Activated naive CD8-positive, alpha-beta T cell treated with anti-CD3 and anti-CD28 coated beads, Interleukin-2, amount 10 ng/mL, durations not matched to agents 7 days and 5 days (primary cell): ENCODE data around the gene KRTAP10-8. TPM values are rescaled to one million over a fixed set of nuclear protein-coding genes. Genes with fewer than 3 reads are reported as not detected.

Experiments used
- ATAC-seq: fragments of 150-1000 bp; cut with Tn5 transposase; one replicate; pipeline ENCODE4 v1.10.0; 2021; ENCODE audit warnings: low read depth, moderate library complexity
- POLR2A ChIA-PET: fragments of 350-600 bp; sonication (Branson Sonifier 250); formaldehyde crosslinking; loops from one replicate; lab custom pipeline; 2021; ENCODE audit warnings: antibody characterized with exemption; lab: Charles Lee
- DNase-seq: peaks from one replicate; pipeline ENCODE4 v3.0.0; 2021
- H3K27ac Mint-ChIP-seq: one replicate; pipeline ENCODE4 v1.8.0; 2022; ENCODE audit warnings: mild to moderate bottlenecking, mixed read lengths
- H3K27me3 Mint-ChIP-seq: one replicate; pipeline ENCODE4 v1.8.0; 2022; ENCODE audit warnings: mild to moderate bottlenecking, moderate library complexity, mixed read lengths
- H3K36me3 Mint-ChIP-seq: one replicate; pipeline ENCODE4 v1.8.0; 2021; ENCODE audit warnings: mild to moderate bottlenecking, mixed read lengths
- H3K4me1 Mint-ChIP-seq: one replicate; pipeline ENCODE4 v1.8.0; 2021; ENCODE audit warnings: mixed read lengths
- H3K4me3 Mint-ChIP-seq: one replicate; pipeline ENCODE4 v1.8.0; 2022; ENCODE audit warnings: mild to moderate bottlenecking, moderate library complexity, mixed read lengths
- H3K9me3 Mint-ChIP-seq: one replicate; pipeline ENCODE4 v1.8.0; 2021; ENCODE audit warnings: mixed read lengths
- total RNA-seq, 2 experiments: library from RNA; stranded (reverse); gene quantifications; one replicate each; pipeline ENCODE4 v1.2.3, GENCODE V29; 2021

KRTAP10-8 gene
- not detected for total RNA-seq

- Mint-ChIP-seq H3K4me3 (no peak within 1 kb of the TSS), H3K9me3 (peaks cover 16% of the 10 kb centered on the region), H3K36me3 (peaks cover 2% of the 10 kb centered on the region), H3K27me3 (peaks cover 7% of the 10 kb centered on the region), H3K27ac (no peak within 1 kb of the TSS), H3K4me1 (peaks cover 4% of the 10 kb centered on the region)
- no peak for ATAC-seq
- no peak for DNase-seq
- POLR2A ChIA-PET, result no interaction called here
Observed at GRCh38 chr21:44612029-44612486, at the start of gene KRTAP10-8. Gene KRTAP10-8, plus strand, starts transcription at chr21:44612079. Its CDS starts 22 bp downstream, at chr21:44612101.

GRCh38 chr21:44564099-44564498 lies 47.8 kb upstream of the KRTAP10-8 start:
- POLR2A ChIA-PET, result no interaction called here
- H3K27me3 Mint-ChIP-seq, result peaks cover 9% of the 10 kb centered on the region
- no peak overlapping the region for H3K27ac Mint-ChIP-seq
- H3K4me3 Mint-ChIP-seq, result no peak overlapping the region
- peaks cover 10% of the 10 kb centered on the region for H3K4me1 Mint-ChIP-seq
- no peak for DNase-seq
- peaks cover 18% of the 10 kb centered on the region for H3K9me3 Mint-ChIP-seq
- no peak for ATAC-seq
- peaks cover 9% of the 10 kb centered on the region for H3K36me3 Mint-ChIP-seq

- Mint-ChIP-seq H3K27me3 (peaks cover 9% of the 10 kb centered on the region), H3K9me3 (peaks cover 18% of the 10 kb centered on the region), H3K4me3 (peak overlapping the region; percentile 35), H3K27ac (peak overlapping the region; percentile 75), H3K36me3 (peaks cover 9% of the 10 kb centered on the region), H3K4me1 (peaks cover 10% of the 10 kb centered on the region)
- ATAC-seq (peak; percentile 63), DNase-seq (no peak)
- POLR2A ChIA-PET, result no interaction called here
Observed at GRCh38 chr21:44564886-44565598, 46.8 kb upstream of the KRTAP10-8 start.

GRCh38 chr21:44566403-44566802 lies 45.5 kb upstream of the KRTAP10-8 start:
- ATAC-seq (no peak), DNase-seq (no peak)
- Mint-ChIP-seq H3K27ac (no peak overlapping the region), H3K27me3 (peaks cover 2% of the 10 kb centered on the region), H3K36me3 (peaks cover 2% of the 10 kb centered on the region), H3K4me1 (peaks cover 10% of the 10 kb centered on the region), H3K9me3 (peaks cover 11% of the 10 kb centered on the region), H3K4me3 (no peak overlapping the region)
- POLR2A ChIA-PET, result no interaction called here

DNA sequence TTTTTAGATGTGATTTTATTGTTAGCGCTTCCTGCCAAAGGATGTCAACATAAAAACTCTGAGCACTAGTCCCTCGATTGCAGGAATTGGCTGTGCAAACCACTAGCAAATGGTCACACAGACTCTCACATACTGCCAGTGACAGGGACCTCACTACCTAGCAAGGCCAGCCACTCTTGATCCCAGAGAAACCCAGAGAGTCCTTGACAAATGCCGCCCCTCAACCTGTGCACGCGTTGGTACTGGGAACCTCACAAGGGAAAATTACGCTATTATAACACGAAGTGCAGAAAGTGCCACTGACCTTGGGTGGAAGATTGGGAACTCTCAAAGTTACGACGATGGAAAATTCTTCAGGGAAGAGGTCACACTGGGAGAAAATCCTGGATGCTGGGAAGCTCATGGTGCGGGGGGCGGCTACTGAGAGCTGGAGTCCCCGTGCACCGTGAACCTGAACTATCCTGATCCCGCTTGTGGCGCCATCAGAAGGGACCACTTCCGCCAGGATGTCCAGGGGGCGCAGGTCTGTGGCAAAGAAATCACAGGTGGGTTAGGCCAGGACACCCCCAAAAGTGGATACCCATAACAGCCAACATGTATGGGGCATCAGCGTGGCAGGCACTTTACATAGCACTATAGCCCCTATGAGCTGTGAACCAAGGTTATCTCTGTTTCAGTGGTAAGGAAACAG lies 44.3 kb upstream of the KRTAP10-8 start:
- peaks cover 4% of the 10 kb centered on the region for H3K9me3 Mint-ChIP-seq
- no peak for DNase-seq
- no peak overlapping the region for H3K4me3 Mint-ChIP-seq
- peaks cover 10% of the 10 kb centered on the region for H3K4me1 Mint-ChIP-seq
- H3K27me3 Mint-ChIP-seq, result no peaks in the 10 kb centered on the region
- H3K27ac Mint-ChIP-seq, result no peak overlapping the region
- H3K36me3 Mint-ChIP-seq, result no peaks in the 10 kb centered on the region
- no peak for ATAC-seq
- POLR2A ChIA-PET, result no interaction called here

DNA sequence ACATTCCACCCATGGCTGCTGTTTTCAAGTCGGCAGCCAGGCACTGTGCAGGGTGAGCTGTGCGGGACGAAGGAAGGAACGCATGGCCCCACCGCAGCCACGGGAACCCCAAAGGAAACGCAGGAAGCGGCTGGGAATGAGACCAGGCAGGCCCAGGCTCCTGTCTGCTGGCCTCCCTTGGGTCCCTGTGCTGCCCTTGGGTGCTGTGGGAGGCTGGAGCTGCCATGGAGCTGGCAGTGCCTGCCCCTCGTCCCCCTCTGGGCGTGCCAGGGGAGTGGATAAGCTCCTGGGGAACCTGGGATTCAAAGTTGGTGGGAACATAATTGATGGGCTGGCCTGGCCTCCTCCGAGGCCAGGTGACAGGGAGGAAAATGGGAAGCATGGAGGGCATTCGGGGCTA lies 43.6 kb upstream of the KRTAP10-8 start:
- peaks cover under 1% of the 10 kb centered on the region for H3K9me3 Mint-ChIP-seq
- DNase-seq (no peak), ATAC-seq (no peak)
- POLR2A ChIA-PET, result no interaction called here
- no peak overlapping the region for H3K27ac Mint-ChIP-seq
- no peaks in the 10 kb centered on the region for H3K27me3 Mint-ChIP-seq
- H3K36me3 Mint-ChIP-seq, result no peaks in the 10 kb centered on the region
- H3K4me1 Mint-ChIP-seq, result peaks cover 10% of the 10 kb centered on the region
- H3K4me3 Mint-ChIP-seq, result no peak overlapping the region

DNA sequence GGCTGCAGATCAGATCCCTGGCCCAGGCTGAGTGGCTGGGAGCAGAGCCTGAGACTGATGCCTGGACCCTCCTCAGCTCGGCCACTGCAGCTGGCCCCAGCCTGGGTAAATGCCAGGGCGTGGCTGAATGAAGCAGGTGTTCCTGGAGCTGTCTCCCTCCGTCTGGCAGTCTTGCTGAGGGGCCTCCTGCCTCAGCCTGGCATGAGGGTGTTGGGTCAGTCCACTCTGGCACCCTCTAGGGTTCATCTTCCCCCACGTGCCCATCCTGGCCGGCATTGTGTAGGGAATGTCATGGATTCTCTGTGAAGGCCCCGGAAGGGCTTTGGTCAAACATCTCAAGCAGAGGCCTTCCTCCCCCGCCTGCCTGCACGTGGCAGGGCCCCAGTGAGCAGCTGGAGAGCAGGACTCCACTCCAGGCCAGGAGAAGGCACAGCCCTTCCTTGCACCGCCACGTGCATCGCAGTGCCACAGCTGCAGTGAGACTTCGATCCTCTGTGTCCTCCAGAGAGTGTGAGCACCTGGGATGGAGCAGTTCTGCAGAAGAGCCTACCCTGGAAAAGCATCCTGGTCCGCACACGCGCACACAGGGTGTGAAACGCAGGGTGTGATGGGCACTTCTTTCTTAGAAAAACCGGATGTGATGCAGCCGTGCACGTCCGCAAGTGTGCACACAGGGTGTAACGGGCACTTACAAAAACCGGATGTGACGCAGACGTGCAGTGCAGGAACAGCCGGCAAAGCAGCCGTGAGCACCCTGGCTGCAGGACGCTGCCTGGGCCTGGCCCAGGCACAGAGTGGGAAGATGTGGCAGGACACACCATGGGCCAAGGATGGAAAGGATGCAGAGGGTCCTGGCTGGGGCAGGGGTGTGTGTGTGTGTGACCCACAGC lies 43.0 kb upstream of the KRTAP10-8 start:
- peaks cover 10% of the 10 kb centered on the region for H3K4me1 Mint-ChIP-seq
- DNase-seq (no peak), ATAC-seq (no peak)
- H3K27ac Mint-ChIP-seq, result no peak overlapping the region
- H3K27me3 Mint-ChIP-seq, result no peaks in the 10 kb centered on the region
- H3K9me3 Mint-ChIP-seq, result no peaks in the 10 kb centered on the region
- H3K36me3 Mint-ChIP-seq, result no peaks in the 10 kb centered on the region
- H3K4me3 Mint-ChIP-seq, result no peak overlapping the region
- POLR2A ChIA-PET, result no interaction called here

DNA sequence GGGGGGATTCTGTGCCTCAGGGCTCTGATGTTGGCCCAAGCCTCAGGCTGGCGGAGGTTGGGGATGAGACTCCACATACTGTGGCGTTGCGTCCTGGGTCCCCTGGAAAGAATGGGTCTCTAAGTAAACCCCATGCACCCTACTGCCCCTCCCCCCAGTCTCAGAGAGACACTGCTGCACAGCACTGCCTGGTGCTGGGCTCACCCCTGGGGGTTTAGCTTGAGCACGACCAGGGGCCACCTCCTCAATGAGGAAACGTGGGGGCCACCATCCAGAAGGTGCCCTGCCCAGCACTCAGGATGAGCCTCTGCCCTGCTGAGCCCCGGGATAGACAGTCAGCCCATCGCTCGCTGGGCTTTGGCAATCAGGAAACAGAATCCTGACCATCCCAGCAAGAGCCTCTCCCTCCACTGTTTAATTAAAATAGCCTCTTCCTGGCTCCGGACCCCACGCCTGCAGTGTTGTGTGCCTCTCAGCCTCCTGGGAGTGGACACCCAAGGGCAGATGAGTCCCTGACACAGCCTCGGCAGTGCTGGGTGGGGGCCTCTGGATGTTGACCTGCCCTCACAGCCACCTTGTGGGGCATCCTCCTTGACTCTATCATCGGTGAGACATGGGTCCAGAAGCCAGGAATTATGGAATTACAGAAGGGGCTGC lies 41.9 kb upstream of the KRTAP10-8 start:
- no peak for DNase-seq
- POLR2A ChIA-PET, result interaction anchor here (0.6 kb wide), 1 partner anchor 257 kb away, joined by 3 read pairs; no protein-coding TSS in a partner anchor
- Mint-ChIP-seq H3K4me3 (no peak overlapping the region), H3K27ac (no peak overlapping the region), H3K4me1 (peaks cover 5% of the 10 kb centered on the region), H3K27me3 (no peaks in the 10 kb centered on the region), H3K36me3 (no peaks in the 10 kb centered on the region), H3K9me3 (no peaks in the 10 kb centered on the region)
- no peak for ATAC-seq

GRCh38 chr21:44571296-44571695 lies 40.6 kb upstream of the KRTAP10-8 start:
- peaks cover 6% of the 10 kb centered on the region for H3K9me3 Mint-ChIP-seq
- no peak overlapping the region for H3K4me3 Mint-ChIP-seq
- POLR2A ChIA-PET, result no interaction called here
- no peaks in the 10 kb centered on the region for H3K4me1 Mint-ChIP-seq
- H3K27ac Mint-ChIP-seq, result no peak overlapping the region
- no peaks in the 10 kb centered on the region for H3K27me3 Mint-ChIP-seq
- DNase-seq (no peak), ATAC-seq (no peak)
- no peaks in the 10 kb centered on the region for H3K36me3 Mint-ChIP-seq

DNA sequence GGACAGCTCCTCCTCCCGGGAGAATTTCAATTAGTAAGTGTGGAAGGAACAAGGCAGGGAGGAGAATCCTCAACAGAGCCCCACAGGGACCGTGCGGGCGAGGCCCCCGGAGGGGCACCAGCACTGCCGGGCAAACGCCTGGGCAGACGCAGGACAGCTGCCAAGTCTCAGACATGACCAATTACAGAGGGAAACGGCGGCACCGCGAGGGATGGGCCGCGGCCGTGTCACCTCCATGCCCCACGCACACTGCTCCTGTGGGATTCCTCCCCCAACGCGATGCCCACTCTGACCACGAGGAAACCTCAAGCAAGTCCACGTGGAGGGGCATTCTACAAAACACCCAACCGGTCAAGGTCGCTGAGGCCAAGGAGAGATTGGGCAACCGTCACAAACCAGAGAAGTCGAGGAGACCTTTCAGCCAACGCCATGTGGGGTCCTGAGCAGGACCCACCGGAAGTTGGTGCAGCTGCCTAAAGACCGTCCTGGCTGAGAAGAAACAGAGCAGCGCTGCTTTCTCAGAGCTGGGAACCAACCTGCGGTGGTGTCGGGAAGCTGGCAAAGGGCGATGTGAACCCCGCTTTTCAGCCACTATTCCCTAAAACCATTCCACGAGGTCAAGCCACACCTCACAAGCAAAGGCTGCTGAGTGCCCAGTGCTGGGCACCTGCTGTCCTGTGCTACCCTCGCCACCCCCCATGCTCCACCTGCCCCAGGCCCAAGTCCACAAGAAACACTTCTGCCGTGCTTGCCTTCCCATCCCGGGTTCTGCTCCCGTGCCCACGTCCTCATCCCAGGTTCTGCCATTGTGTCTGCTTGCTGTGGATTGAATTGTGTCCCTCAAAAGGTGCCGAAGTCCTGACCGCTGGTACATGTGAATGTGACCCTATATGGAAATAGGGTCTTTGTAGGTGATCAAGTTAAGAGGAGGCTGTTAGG lies 39.8 kb upstream of the KRTAP10-8 start:
- Mint-ChIP-seq H3K36me3 (no peaks in the 10 kb centered on the region), H3K27me3 (no peaks in the 10 kb centered on the region), H3K9me3 (peaks cover 8% of the 10 kb centered on the region), H3K4me1 (no peaks in the 10 kb centered on the region), H3K4me3 (no peak overlapping the region), H3K27ac (no peak overlapping the region)
- ATAC-seq (no peak), DNase-seq (no peak)
- POLR2A ChIA-PET, result no interaction called here

DNA sequence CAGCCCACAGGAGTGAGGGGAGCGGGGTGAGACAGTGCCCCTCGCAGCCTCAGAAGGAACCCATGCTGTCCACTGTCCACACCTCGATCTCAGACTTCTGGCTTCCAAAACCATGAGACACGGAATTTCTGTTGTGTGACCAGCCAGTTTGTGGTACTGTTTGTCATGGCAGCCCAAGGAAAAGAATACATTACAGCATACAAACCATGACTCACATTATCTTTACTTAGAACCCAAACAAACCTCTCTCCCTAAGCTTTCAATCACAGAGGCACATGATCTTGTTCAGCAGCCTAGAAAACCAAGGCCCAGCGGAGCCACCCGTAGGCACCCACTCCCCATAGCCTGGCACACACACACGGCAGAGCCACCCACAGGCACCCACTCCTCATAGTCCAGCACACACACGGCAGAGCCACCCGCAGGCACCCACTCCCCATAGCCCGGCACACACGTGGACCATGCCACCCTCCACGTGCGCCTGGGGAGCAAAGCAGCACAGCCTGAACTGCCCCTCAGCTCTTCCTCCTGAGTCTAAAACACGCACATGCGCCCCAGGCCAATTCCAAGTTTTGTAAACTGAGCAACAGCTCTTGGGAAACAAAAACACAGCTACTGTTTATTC lies 38.8 kb upstream of the KRTAP10-8 start:
- no peaks in the 10 kb centered on the region for H3K4me1 Mint-ChIP-seq
- H3K9me3 Mint-ChIP-seq, result peaks cover 14% of the 10 kb centered on the region
- ATAC-seq (no peak), DNase-seq (no peak)
- no peak overlapping the region for H3K4me3 Mint-ChIP-seq
- no peak overlapping the region for H3K27ac Mint-ChIP-seq
- POLR2A ChIA-PET, result no interaction called here
- no peaks in the 10 kb centered on the region for H3K27me3 Mint-ChIP-seq
- H3K36me3 Mint-ChIP-seq, result no peaks in the 10 kb centered on the region
